CD4-positive, CD25-positive, alpha-beta regulatory T cell (primary cell): ENCODE results near the gene UBAP2. TPM values are rescaled to one million over a fixed set of nuclear protein-coding genes. Genes with fewer than 3 reads are reported as not detected.

Experiments used
- ATAC-seq, 2 donors: fragments of 150-1000 bp; cut with Tn5 transposase; one replicate each; pipeline ENCODE4 v1.10.0; 2021; ENCODE audit warnings: low read depth in 2 of 2, moderate number of reproducible peaks in 2 of 2, moderate library complexity in 1 of 2
- DNase-seq, 3 donors: peaks; one replicate each; pipeline versions ENCODE4 v3.0.0 to v3.0.0-alpha.2; 2012 to 2022; ENCODE audit warnings: mixed read lengths in 1 of 3
- H3K27ac ChIP-seq: one replicate; pipeline ENCODE4 v1.7.0; 2013; ENCODE audit warnings: mild to moderate bottlenecking, low read length; ENCODE audit not compliant: insufficient read depth, poor library complexity, severe bottlenecking
- H3K27me3 ChIP-seq: one replicate; pipeline ENCODE4 v1.7.0; 2013; ENCODE audit warnings: low read length; ENCODE audit not compliant: control insufficient read depth, insufficient read depth
- H3K36me3 ChIP-seq: one replicate; pipeline ENCODE4 v1.7.0; 2013; ENCODE audit warnings: mild to moderate bottlenecking, low read length, moderate library complexity; ENCODE audit not compliant: control insufficient read depth, insufficient read depth
- H3K4me1 ChIP-seq: 2 replicates; pipeline ENCODE4 v1.7.0; 2013; ENCODE audit warnings: mild to moderate bottlenecking, low read length; ENCODE audit not compliant: insufficient read depth, control insufficient read depth, poor library complexity, severe bottlenecking
- H3K4me3 ChIP-seq: one replicate; pipeline ENCODE4 v1.7.0; 2013; ENCODE audit warnings: low read depth, mild to moderate bottlenecking, low read length, moderate library complexity
- H3K9me3 ChIP-seq, 2 experiments: 1 replicate in 1 of 2; 2 replicates in 1 of 2; pipeline ENCODE4 v1.7.0; 2013; ENCODE audit warnings: low read length in 2 of 2, mild to moderate bottlenecking in 1 of 2, moderate library complexity in 1 of 2; ENCODE audit not compliant: control insufficient read depth in 2 of 2
- H3K27ac Mint-ChIP-seq, 3 donors: one replicate each; pipeline ENCODE4 v1.8.0; 2020 to 2022; ENCODE audit warnings: mild to moderate bottlenecking in 3 of 3, mixed read lengths in 3 of 3, moderate library complexity in 2 of 3
- H3K27me3 Mint-ChIP-seq: one replicate; pipeline ENCODE4 v1.8.0; 2022; ENCODE audit warnings: mild to moderate bottlenecking, mixed read lengths
- H3K36me3 Mint-ChIP-seq: one replicate; pipeline ENCODE4 v1.8.0; 2020; ENCODE audit warnings: mixed read lengths
- H3K4me1 Mint-ChIP-seq, 4 donors: one replicate each; pipeline ENCODE4 v1.8.0; 2020 to 2022; ENCODE audit warnings: mixed read lengths in 4 of 4, mild to moderate bottlenecking in 1 of 4
- H3K4me3 Mint-ChIP-seq, 4 donors: one replicate each; pipeline ENCODE4 v1.8.0; 2020 to 2022; ENCODE audit warnings: mild to moderate bottlenecking in 4 of 4, mixed read lengths in 4 of 4, moderate library complexity in 3 of 4
- H3K9me3 Mint-ChIP-seq, 7 donors: one replicate each; pipeline ENCODE4 v1.8.0; 2020 to 2022; ENCODE audit warnings: mixed read lengths in 7 of 7, mild to moderate bottlenecking in 3 of 7, moderate library complexity in 2 of 7
- polyA plus RNA-seq, 4 donors: library from polyadenylated mRNA; unstranded; fragments of 300-500 nt; fragmentation: Illumina TruSeq; gene quantifications; one replicate each; pipeline ENCODE4 v1.2.3, GENCODE V29; 2021
- total RNA-seq: library from RNA; stranded (reverse); gene quantifications from one replicate; pipeline ENCODE4 v1.2.3, GENCODE V29; 2022

UBAP2 gene
- total and polyA plus RNA-seq, 5 donors from 2014 or later: 6.6 to 38.9 (median 9.4) TPM

DNA sequence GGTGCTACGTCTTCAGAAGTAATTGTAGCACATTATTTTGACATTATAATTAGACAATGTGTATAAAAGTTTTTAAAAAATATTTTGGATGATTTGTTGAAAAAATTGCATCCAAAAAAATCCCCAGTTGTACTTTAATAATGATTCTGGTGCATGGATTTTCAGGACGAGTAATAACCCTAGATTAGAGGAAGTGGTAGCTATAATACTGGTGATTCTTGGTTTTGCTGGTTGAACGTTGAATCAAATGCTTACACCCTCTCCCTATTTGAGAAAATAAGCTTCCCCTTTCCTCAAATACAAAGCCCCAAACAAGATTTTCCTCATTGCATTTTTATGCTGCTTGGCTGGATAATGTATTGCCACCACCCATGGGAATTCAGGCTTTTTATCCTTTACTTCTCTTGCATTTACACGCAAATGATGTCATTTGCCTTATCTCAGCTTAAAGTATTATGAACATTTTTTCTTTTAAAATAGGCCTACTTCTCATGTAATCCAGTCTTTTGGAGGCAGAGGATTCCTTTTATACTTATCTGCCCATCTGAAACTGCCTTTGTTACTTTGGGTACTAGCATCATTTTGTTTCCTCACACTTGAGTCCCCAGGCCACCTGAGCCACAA is 145.4 kb downstream of the UBAP2 start:
- peaks cover 29% of the 10 kb centered on the region for H3K36me3 Mint-ChIP-seq
- peaks cover 9 to 36% (median 23%) of the 10 kb centered on the region in 4 donors for H3K4me1 Mint-ChIP-seq
- no peak overlapping the region for H3K4me3 Mint-ChIP-seq
- Histone ChIP-seq H3K36me3 (peaks cover 26% of the 10 kb centered on the region), H3K4me3 (no peak overlapping the region), H3K9me3 (no peaks in the 10 kb centered on the region), H3K27me3 (no peaks in the 10 kb centered on the region), H3K4me1 (no peaks in the 10 kb centered on the region), H3K27ac (no peak overlapping the region)
- no peaks in the 10 kb centered on the region for H3K9me3 Mint-ChIP-seq
- ATAC-seq (no peak), DNase-seq (no peak)
- peak overlapping the region in 2 of 3 donors; percentile 34 to 50 for H3K27ac Mint-ChIP-seq
- H3K27me3 Mint-ChIP-seq: no peaks in the 10 kb centered on the region

DNA sequence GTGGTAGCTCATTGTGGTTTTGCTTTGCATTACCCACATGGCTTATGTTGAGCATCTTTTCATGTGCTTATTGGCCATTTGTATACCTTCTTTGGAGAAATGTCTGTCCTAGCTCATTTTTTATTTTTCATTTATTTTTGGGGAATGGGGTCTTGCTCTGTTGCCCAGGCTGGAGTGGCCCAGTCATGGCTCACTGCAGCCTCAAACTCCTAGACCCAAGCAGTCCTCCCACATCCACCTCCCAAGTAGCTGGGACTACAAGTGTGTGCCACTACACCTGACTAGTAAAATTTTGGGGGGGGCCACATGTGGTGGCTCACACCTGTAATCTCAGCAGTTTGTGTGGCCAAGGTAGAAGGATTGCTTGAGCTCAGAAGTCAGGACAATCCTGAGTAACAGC is 154.4 kb downstream of the UBAP2 start:
- H3K27me3 Mint-ChIP-seq: no peaks in the 10 kb centered on the region
- Histone ChIP-seq H3K27me3 (no peaks in the 10 kb centered on the region), H3K4me1 (no peaks in the 10 kb centered on the region), H3K36me3 (peaks cover 8% of the 10 kb centered on the region), H3K9me3 (no peaks in the 10 kb centered on the region), H3K4me3 (no peak overlapping the region), H3K27ac (no peak overlapping the region)
- H3K36me3 Mint-ChIP-seq: peaks cover 23% of the 10 kb centered on the region
- H3K27ac Mint-ChIP-seq: no peak overlapping the region
- H3K4me3 Mint-ChIP-seq: no peak overlapping the region
- ATAC-seq (no peak), DNase-seq (no peak)
- H3K9me3 Mint-ChIP-seq: no peaks in the 10 kb centered on the region
- peaks cover 14 to 29% (median 19%) of the 10 kb centered on the region in 4 donors for H3K4me1 Mint-ChIP-seq

DNA sequence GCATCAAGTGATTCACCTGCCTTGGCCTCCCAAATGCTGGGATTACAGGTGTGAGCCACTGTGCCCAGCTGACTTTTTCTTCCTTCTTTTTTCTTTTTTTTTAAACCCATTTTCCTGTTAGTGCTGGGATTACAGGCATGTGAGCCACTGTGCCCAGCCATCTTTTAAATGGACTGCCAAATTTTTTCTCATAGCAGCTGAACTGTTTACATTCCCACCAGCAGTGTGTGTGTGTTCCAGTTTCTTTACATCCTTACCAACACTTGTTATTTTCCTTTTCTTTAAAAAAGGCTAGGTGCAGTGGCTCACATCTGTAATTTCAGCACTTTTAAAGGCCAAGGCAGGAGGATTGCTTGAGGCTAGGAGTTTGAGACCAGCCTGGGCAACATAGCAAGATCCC is 154.8 kb downstream of the UBAP2 start:
- no peaks in the 10 kb centered on the region for H3K27me3 Mint-ChIP-seq
- H3K27ac Mint-ChIP-seq: no peak overlapping the region
- peaks cover 14 to 29% (median 19%) of the 10 kb centered on the region in 4 donors for H3K4me1 Mint-ChIP-seq
- Histone ChIP-seq H3K9me3 (no peaks in the 10 kb centered on the region), H3K27me3 (no peaks in the 10 kb centered on the region), H3K36me3 (peaks cover 10% of the 10 kb centered on the region), H3K27ac (no peak overlapping the region), H3K4me3 (no peak overlapping the region), H3K4me1 (no peaks in the 10 kb centered on the region)
- DNase-seq (no peak), ATAC-seq (no peak)
- no peaks in the 10 kb centered on the region for H3K9me3 Mint-ChIP-seq
- peaks cover 22% of the 10 kb centered on the region for H3K36me3 Mint-ChIP-seq
- H3K4me3 Mint-ChIP-seq: no peak overlapping the region

DNA sequence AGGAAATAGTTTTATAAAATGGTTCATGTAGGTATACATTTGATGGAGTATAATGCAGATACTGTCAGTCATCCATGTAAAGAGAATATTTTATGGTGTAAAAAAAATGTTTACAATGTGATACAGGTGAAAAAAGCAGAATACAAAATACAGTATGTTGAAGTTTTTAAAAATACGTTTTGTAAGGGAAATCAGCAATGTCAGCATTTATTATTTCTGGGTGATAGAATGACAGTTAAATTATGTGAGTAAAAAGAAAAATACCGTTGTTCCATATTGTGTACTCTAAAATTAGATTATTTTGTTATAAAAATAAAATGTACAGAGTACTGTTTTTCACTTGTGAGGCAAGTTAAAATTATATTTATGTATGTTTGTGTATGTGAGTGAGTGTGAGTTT is 162.7 kb downstream of the UBAP2 start:
- ATAC-seq (no peak), DNase-seq (no peak)
- Mint-ChIP-seq H3K9me3 (no peaks in the 10 kb centered on the region), H3K4me3 (no peak overlapping the region), H3K36me3 (peaks cover 9% of the 10 kb centered on the region), H3K4me1 (peaks cover 19 to 51% (median 41%) of the 10 kb centered on the region in 4 donors), H3K27me3 (no peaks in the 10 kb centered on the region), H3K27ac (no peak overlapping the region)
- Histone ChIP-seq H3K4me1 (peaks cover 4% of the 10 kb centered on the region), H3K9me3 (no peaks in the 10 kb centered on the region), H3K36me3 (peaks cover 14% of the 10 kb centered on the region), H3K4me3 (no peak overlapping the region), H3K27ac (no peak overlapping the region), H3K27me3 (no peaks in the 10 kb centered on the region)

DNA sequence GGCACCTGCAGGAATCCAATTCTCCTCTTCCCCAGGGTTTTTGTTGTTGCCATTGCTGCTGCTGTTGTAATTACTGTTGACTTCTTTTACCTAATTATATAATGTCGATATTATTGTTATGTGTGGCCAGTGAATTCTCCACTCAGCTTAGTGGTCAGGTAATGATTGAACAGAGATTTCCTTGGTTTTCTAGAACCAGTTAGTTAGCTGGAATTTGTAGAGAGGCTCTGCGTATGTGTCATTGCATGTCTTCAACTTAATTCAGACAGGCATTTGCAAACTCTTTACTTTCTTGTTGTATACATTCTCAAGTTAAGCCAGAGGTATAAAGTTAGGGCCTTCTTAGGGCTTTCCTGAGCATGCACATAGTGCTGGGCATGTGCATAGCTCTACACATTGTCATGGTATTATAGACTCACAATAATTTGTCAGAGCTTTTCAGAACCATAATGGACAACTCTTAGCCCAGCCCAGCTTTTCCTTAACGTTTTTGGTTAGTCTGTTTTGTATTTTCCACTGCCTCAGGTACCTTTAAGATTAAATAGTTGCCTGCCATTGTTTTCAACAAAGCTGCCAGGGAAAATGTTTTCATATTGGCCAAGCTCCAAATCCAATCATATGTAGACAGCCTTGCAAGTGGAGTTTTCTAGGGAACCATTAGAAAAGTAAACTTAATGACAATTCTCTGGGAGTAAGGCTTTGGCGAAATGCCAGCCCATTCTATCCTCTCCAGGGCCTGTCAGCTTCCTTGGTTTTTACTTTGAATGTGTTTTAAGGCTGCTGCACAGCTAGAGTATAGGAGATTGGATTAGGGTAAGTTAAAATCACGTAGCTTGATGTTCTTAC is 163.6 kb downstream of the UBAP2 start:
- ATAC-seq: no peak
- no peak for DNase-seq
- no peak overlapping the region for H3K27ac ChIP-seq

DNA sequence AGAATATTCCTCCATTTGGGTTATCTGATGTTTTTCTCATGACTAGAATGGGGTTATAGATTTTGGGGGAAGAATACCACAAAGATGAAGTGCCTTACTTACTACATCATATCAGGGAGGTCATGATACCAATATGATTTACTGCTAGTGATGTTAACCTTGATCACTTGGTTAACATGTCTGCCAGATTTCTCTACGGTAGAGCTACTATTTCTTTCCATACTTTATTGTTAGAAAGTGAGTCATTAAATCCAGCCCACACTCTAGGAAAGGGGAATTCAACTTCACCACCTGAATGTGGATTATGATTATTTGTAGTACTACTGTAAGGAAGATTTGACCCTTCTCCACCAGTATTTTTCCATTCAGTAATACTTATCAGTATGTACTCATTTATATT is 167.1 kb downstream of the UBAP2 start:
- DNase-seq (no peak), ATAC-seq (no peak)
- Histone ChIP-seq H3K4me1 (peaks cover 4% of the 10 kb centered on the region), H3K27ac (no peak overlapping the region), H3K27me3 (no peaks in the 10 kb centered on the region), H3K36me3 (no peaks in the 10 kb centered on the region), H3K9me3 (no peaks in the 10 kb centered on the region), H3K4me3 (no peak overlapping the region)
- Mint-ChIP-seq H3K27me3 (no peaks in the 10 kb centered on the region), H3K36me3 (peaks cover 1% of the 10 kb centered on the region), H3K9me3 (no peaks in the 10 kb centered on the region), H3K4me3 (no peak overlapping the region), H3K4me1 (peaks cover 30 to 76% (median 45%) of the 10 kb centered on the region in 4 donors), H3K27ac (peak overlapping the region in 1 of 3 donors; percentile 58)

More for the DNA sequence above, 163.6 kb downstream of the UBAP2 start:
- Histone ChIP-seq H3K27me3 (no peaks in the 10 kb centered on the region), H3K9me3 (no peaks in the 10 kb centered on the region), H3K36me3 (peaks cover 14% of the 10 kb centered on the region), H3K4me3 (no peak overlapping the region), H3K4me1 (peaks cover 4% of the 10 kb centered on the region)
- H3K36me3 Mint-ChIP-seq: peaks cover 7% of the 10 kb centered on the region
- peak overlapping the region; percentile 50 to 72 (median 51) for H3K27ac Mint-ChIP-seq
- H3K9me3 Mint-ChIP-seq: no peaks in the 10 kb centered on the region
- H3K27me3 Mint-ChIP-seq: no peaks in the 10 kb centered on the region
- H3K4me1 Mint-ChIP-seq: peaks cover 23 to 58% (median 44%) of the 10 kb centered on the region in 4 donors
- peak overlapping the region in 1 of 4 donors; percentile 21 for H3K4me3 Mint-ChIP-seq

DNA sequence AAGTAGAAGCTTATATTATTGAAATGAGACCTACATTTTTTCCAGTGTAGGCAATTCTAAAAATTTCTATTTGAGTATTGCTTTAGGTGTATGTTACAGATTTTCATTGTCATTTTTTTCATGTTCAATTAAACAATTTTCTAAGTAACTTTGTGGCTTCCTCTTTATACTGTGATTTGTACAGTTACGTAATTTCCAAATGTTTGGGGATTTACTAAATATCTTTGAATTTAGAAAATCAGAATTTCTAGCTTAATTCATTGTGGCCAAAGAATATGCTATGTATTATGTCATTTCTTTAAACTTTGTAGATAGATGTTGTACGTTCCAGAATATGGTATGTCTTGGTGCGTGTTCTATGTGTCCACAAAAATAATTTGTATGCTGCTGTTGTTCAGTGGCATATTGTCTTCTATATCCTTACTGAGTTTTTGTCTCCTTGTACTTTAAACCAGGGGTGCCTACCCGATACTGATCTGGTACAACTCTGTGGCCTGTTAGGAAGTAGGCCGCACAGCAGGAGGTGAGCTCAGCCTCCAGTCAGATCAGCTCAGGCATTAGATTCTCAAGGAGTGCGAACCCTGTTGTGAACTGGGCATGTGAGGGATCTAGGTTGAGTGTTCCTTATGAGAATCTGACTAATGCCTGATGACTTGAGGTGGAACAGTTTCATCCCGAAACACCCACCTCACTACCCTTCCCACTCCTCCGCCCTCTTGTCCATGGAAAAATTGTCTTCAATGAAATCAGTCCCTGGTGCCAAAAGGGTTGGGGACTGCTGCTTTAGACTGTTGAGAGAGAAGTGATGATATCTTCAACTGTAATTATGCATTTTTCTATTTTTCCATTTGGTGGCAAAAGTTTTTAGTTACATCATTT is 168.2 kb downstream of the UBAP2 start:
- H3K27ac ChIP-seq: no peak overlapping the region
- no peaks in the 10 kb centered on the region for H3K9me3 ChIP-seq
- Mint-ChIP-seq H3K9me3 (no peaks in the 10 kb centered on the region), H3K4me3 (peak overlapping the region in 1 of 4 donors; percentile 67), H3K27me3 (no peaks in the 10 kb centered on the region), H3K4me1 (peaks cover 32 to 72% (median 44%) of the 10 kb centered on the region in 4 donors), H3K27ac (peak overlapping the region in 1 of 3 donors; percentile 80), H3K36me3 (no peaks in the 10 kb centered on the region)
- DNase-seq: no peak
- no peak overlapping the region for H3K4me3 ChIP-seq
- no peaks in the 10 kb centered on the region for H3K36me3 ChIP-seq
- H3K27me3 ChIP-seq: no peaks in the 10 kb centered on the region
- no peak for ATAC-seq
- peaks cover 4% of the 10 kb centered on the region for H3K4me1 ChIP-seq
